ENCODE results near the gene SPSB1.

SPSB1 gene

DNA sequence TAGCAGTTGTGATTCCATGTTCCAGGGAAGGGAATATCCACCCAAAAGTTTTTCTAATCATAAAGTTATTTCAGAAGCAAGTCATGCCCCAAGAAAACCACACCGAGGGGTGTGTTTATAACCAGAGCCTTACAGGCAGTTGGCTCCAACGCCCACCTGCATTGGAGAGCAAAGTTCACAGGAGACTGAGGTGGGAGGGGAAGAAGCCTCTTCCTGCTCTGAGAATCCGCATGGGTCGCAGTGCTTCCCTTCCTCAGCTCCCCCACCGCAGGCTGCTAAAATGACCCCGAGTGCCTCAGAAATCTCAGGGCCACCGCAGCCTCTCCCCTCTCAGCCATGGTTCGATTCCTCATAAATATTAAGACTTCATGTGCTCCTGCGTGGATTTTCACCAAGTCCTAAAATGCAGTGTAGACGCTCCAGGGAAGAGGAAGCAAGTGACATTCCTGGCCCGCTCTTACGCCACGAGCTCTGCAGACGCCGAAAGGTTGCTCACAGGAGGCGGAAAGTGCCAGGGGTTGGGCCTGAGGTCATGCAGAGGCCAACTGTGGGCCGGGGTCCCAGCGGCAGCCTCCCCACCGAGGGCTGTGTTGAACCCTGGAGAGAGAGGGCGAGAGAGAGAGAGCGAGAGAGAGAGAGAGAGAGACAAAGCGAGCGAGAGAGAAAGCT, 13.4 kb upstream of the SPSB1 start:
- no peak for TF ChIP-seq POLR2A (IDR thresholded peaks at IDR 0.05; ENCODE audit: low read depth, low read length)
- no peak for FAIRE-seq
- DNase-seq (ENCODE audit: insufficient read length, low spot score) = no peak

DNA sequence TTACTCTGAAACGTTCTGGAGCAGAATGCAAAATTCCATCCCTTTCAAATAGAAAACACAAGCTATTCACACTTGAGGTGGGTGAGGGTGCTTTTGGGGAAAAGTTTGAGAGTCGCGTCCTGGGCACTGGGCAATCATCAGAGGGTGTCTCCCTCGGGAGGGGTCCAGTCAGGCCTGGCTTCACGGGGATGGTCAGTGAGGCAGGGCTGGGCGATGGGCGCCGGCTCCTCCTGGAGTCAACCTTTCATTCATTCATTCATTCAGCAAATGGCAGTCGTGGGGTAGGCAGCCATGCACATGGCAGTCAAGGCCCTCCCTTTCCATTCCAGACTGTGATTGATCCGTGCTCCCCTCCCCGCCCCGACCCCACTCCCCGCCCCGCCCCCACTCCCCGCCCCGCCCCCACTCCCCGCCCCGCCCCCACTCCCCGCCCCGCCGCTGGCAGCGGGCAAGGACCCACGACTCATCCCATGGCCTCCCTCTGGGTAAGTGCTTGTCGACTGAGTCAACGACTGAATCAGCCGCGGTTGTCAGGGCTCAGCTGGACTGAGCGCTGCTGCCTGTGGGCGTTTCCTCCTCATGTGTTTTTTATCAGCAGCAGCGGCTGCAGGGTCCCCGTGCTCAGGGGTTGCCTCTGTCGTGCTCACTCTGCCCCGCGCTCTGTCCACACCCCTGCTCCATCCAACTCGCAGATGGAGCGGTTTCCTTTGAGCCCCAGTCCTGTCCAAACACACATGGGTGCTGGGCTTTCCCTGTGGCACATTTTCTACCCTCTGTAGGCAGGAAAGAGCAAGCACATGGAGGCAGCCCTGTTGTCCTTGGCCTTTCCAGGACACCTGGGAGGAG, 12.5 kb upstream of the SPSB1 start:
- peak; percentile 84 for DNase-seq (ENCODE audit: insufficient read length, low spot score)
- peak; percentile 60 for FAIRE-seq
- no peak for TF ChIP-seq POLR2A (IDR thresholded peaks at IDR 0.05; ENCODE audit: low read depth, low read length)

DNA sequence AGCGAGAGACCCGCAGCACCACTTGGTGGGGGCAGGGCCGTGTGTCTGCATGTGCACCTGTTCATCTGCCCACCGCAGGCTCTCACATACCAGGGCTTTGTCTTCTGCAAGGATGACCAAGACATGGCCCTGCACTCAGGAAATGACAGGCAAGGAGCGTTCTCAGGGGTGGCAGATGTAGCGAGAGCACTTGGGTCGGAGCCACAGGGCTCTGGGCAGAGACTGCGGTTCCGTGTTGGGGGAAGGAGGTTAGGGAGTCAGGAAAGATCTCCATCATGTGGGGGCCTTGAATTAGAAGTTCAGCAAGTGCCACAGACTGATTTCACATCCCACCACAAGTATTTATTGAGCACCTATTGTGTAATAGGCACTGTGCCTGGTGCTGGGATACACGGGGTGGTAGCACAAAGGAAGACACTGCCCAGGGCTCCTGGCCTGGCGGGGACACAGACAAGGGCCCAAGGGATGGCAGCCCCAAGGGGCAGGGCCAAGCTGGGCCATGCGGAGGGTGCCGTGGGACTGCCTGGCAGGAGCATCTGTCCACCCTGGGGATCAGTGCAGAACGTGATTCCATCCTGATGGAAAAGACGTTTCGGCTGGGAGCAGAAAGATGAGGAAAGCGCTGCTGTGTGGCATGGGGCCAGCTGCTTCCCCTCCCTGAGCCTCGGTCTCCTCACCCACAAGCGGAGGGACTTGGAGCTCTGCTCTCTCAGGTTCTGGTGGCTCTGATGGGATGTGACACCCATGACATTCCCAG, 11.4 kb upstream of the SPSB1 start:
- FAIRE-seq = no peak
- no peak for TF ChIP-seq POLR2A (IDR thresholded peaks at IDR 0.05; ENCODE audit: low read depth, low read length)
- no peak for DNase-seq (ENCODE audit: insufficient read length, low spot score)

DNA sequence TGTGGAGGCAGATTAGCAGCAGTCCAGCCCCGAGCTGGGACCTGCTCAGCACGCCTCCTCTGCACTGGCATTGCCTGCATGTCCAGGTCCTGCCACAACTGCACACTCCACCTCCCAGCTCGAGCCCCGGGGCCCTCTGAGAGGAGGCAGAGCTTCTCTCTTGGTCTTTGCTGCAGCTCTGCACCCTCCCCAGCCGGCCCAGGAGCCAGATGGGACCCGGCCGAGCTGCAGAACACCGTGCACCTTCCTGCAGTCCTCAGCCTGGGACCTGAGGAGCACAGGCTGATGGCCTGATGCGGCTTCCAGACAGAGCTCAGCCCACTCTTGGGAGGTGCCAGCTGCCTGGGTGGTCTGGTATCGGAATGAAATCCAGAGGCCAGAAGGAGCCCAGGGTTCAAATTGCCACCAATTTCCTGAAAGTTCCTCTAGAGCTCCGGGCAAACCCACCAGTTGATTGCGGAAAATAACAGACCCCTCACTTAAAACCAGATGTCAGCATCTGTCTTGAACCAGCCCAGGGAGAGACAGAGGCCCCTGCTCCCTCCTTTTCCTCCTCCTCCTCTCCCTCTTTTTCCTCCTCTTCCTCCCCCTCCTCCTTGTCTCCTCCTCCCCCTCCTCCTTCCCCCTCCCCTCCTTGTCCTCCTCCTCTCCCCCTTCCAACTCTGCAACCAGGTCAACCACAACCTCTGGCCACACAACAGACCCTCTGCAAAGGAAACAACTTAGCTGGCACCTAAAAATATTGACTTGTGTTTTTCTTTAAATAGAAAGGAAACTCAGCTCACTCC, 10.6 kb upstream of the SPSB1 start:
- FAIRE-seq (no peak), DNase-seq (ENCODE audit: insufficient read length, low spot score) (no peak)
- no peak for TF ChIP-seq POLR2A (IDR thresholded peaks at IDR 0.05; ENCODE audit: low read depth, low read length)

DNA sequence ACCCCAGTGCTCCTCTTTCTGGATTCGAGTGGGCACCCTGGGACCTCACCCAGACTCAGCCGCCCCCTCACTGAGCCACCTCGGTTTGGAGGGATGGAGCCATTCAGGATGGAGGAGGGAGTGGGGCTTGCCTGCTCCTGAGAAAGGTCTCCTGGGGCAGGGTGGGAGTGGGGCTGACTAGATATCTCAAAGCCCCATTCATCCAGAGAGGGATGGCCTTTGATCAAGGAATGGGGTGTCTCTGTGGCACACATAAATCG, 10.1 kb upstream of the SPSB1 start:
- FAIRE-seq = no peak
- TF ChIP-seq POLR2A (IDR thresholded peaks at IDR 0.05; ENCODE audit: low read depth, low read length) = no peak

DNA sequence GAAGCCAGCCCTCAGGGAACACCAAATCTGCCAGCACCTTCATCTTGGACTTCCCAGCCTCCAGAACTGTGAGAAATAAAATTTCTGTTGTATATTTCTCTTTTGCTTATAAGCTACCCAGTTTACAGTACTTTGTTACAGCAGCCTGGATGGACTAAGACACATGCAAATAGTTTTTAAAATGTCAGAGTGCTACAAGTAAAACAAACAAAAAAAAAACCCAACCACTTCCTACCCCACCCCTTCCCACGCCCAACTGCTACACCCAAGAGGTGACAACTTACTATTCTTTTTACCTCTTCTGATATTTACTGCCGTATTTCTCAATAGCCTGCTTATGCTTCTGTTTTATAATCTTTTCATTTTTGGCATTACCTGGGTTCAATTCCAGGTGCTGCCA, 8.6 kb upstream of the SPSB1 start:
- TF ChIP-seq POLR2A (IDR thresholded peaks at IDR 0.05; ENCODE audit: low read depth, low read length) = no peak
- no peak for DNase-seq (ENCODE audit: insufficient read length, low spot score)
- FAIRE-seq = no peak

More for the DNA sequence above, 10.1 kb upstream of the SPSB1 start:
- DNase-seq (ENCODE audit: insufficient read length, low spot score) = no peak

DNA sequence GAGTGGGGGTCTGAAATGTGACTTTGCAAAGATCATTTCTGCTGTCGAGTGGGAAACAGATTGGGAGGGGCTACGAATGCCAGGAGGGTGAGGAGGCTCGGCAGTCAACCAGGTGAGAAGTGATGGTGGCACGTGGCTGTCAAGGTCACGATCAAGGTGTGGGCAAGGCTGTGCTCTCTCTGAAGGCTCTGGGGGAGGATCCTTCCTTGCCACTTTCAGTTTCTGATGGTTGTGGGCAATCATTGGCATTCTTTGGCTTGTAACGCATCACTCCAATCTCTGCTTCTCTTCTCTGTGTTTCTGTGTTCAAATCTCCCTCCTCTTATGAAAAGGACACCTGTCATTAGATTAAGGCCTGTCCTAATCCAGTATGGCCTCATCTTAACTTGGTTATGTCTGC, 6.1 kb upstream of the SPSB1 start:
- DNase-seq (ENCODE audit: insufficient read length, low spot score) (no peak), FAIRE-seq (no peak)
- TF ChIP-seq POLR2A (IDR thresholded peaks at IDR 0.05; ENCODE audit: low read depth, low read length) = no peak

DNA sequence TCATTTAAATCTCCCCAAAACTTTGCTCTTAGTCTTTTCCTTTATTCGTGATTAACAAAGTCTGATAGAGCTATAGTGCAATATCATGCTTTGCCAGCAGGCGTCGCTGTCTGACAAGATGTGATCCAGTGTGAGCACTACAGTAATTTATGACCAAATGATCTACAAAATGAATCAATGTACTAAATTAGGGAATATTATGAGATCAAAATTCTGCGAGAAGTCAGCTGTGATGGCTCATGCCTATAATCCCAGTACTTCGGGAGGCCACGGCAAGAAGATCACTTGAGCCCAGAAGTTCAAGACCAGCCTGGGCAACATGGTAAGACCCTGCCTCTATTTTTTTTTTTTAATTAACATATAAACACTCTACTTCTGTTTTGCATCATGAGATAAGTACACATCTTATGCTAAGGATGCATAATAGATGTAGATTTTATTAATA, 3.6 kb upstream of the SPSB1 start:
- FAIRE-seq (no peak), DNase-seq (ENCODE audit: insufficient read length, low spot score) (no peak)
- no peak for TF ChIP-seq POLR2A (IDR thresholded peaks at IDR 0.05; ENCODE audit: low read depth, low read length)

DNA sequence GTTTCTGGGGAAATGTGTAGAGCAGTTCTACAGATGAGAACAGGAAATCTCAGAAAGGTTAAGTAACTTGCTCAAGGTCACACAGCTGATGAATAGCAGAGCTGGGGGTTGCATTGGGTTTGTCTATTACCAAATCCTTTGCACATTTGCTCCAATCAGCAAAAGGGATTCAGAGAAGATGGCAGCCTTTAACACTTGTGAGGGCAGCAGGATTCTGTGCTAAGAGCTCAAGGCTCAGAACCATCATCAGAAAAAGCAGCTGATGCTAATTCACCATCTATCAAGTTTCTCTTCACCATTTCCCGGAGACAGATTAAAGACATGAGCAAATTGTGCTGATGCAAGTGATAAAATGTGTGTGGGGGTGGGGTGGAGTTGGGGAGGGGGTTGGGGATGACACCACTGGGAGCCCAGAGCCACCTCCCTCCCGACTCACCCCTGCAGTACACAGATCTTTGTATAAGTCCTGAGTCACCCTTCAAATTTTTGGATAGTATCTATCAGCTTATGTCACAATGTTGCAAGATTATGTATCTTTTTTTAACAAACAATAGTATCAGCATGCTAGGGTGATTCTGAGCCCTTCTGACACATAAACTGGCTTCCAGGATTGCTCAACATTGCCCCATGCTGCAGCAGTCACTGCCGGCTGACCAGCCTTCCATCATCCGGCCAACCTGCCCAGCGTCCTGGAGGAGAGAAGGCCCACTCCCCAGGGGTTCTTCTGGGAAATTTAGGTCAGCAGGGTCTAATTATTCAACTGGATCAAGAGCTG, 2.8 kb upstream of the SPSB1 start:
- FAIRE-seq = no peak
- DNase-seq (ENCODE audit: insufficient read length, low spot score) = no peak
- TF ChIP-seq POLR2A (IDR thresholded peaks at IDR 0.05; ENCODE audit: low read depth, low read length) = no peak

DNA sequence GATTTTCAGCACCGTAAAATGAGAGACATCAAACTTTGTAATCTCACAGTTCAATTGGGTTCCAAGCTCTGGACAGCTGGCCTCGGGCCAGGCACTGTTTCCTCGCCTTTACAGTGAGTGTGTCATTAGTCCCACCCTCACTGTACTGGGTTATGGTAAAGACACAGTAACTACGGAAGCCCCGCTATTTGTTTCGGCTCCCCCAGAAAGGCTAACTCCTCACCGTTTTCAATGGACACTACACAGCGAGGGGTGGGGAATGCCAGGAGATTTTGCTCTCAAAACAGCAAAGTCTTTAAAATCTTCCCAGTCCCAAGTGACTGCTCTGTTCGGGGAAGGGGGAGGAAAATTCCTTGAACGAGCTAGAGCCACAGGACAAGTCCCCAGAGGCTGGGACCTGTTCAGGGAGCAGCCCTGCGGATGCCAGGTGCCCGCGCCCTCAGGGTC, 757 bp upstream of the SPSB1 start:
- DNase-seq (ENCODE audit: insufficient read length, low spot score) (no peak), FAIRE-seq (no peak)
- TF ChIP-seq POLR2A (IDR thresholded peaks at IDR 0.05; ENCODE audit: low read depth, low read length) = no peak

DNA sequence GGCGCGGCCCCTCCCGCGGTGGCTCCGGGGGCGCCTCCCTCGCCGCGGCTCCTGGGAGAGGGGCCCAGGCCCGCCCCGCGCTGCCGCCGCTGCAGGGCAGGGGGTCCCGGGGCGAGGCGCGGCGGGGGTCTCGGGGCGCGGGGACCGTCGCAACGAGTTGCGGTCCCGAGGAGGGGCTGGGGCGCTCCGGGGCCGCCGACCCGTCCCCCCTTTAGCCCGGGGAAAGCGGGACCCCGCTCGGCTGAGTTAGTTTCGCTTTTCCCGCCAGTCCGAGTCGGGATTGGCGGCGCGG, 493 bp downstream of the SPSB1 start:
- no peak for TF ChIP-seq POLR2A (IDR thresholded peaks at IDR 0.05; ENCODE audit: low read depth, low read length)
- FAIRE-seq = no peak
- no peak for DNase-seq (ENCODE audit: insufficient read length, low spot score)

DNA sequence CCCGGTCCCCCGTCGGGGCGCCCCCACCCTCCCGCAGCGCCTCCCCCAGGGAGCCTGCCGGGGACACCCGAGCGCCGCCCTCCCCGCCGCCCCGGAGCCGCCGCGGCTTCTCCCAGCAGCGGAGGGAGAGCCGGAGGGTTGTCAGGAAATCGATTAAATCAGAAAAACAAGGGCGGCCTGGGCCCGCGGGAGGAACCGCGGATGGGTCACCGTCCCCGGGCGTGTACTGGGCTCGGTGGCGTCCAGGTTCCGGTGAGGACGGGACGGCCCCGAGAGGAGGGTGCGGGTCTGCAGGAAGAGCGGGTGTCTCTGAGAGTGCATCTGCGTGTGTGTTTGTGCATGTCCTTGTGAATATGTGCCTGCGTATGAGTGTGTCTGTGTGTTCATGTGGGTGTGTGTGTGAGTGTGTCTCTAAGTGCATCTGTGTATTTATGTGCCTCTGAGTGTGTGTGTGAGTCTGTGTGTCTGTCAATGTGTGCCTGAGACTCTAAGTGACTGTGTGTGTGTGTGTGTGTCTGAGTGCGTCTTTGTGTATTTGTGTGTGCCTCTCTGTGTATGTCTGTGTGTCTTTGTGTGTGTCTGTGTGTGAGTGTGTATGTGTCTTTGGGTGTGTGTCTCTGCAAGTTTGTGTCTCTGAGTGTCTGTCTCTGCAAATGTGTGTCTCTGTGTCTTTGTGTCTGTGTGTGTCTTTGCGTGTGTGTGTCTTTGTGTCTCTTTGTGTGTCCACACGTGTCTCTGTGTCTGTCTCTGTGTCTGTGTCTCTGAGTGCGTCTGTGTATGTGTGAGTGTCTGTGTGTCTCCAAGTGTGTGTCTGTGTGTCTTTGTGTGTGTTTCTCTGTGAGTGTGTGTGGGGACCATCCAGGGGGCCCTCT, 1.1 kb downstream of the SPSB1 start:
- FAIRE-seq (no peak), DNase-seq (ENCODE audit: insufficient read length, low spot score) (no peak)
- TF ChIP-seq POLR2A (IDR thresholded peaks at IDR 0.05; ENCODE audit: low read depth, low read length) = no peak

Measured in H54 (cell line).